Measurements from ENCODE around the gene ACTN1. TPM values are rescaled to one million over a fixed set of nuclear protein-coding genes. Genes with fewer than 3 reads are reported as not detected.
"Not testable (repeated sequence)": the region's sequence is repeated elsewhere in the genome, so short reads cannot be mapped to it uniquely, and the experiment has no call there.

ACTN1 gene
- total RNA-seq: 808 to 1,105 TPM (median 1,102 TPM) in 3 replicates
- long read RNA-seq, full-length matches to known transcripts: 3,186 of 3,642 reads
- long read RNA-seq, partial matches to known transcripts: 148 of 3,642 reads
- long read RNA-seq, other reads (novel, unspliced or antisense): 308 of 3,642 reads

DNA sequence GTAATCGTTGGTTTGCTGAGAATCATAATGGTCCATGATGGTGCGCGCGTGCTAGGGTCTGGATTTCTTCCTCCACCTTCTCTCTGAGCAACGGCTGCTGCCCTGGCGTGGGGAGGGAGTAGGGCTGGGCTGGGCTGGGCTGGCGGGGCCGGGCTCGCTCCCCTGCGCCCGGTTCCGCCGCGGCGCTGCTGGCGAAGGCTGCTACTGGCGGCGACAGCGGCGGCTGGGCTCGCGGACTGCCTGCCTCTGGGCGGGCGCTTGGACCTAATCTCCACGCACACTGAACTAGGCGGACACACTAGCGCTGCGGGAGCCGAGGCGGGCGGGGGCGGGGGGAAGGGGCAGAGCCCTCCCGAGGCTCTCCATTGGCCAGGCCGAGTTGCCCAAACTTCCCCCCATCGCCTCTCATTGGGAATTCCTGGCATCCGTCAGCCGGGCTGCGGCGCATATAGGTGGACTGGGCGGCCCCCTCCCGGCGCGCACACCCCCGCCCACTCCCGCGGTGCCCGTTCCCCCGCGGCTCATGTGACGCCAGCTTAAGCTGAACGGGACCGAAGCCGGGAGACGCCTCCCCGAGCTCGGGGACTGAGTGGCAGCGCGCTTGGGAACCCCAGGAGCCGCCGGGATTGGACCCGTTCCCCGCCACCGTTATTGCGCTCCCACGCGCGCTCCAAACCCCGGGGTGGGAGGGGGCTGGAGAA is at the start of gene ACTN1:
Gene ACTN1 (minus strand): TSS at position 282 of the 701 bp plus-strand sequence. CDS start 246 bp downstream, at position 36.
- Mint-ChIP-seq H3K27ac (ENCODE audit: unreplicated experiment) (peak within 1 kb of the TSS; percentile 97), H3K27me3 (ENCODE audit: low read depth) (no peaks in the 10 kb centered on the region), H3K36me3 (ENCODE audit: low read depth) (peaks cover 28% of the 10 kb centered on the region), H3K4me1 (ENCODE audit: low read depth) (peaks cover 69% of the 10 kb centered on the region), H3K4me3 (ENCODE audit: unreplicated experiment) (peak within 1 kb of the TSS; percentile 89), H3K9me3 (ENCODE audit: low read depth) (no peaks in the 10 kb centered on the region)
- TF ChIP-seq, protein P1, sequence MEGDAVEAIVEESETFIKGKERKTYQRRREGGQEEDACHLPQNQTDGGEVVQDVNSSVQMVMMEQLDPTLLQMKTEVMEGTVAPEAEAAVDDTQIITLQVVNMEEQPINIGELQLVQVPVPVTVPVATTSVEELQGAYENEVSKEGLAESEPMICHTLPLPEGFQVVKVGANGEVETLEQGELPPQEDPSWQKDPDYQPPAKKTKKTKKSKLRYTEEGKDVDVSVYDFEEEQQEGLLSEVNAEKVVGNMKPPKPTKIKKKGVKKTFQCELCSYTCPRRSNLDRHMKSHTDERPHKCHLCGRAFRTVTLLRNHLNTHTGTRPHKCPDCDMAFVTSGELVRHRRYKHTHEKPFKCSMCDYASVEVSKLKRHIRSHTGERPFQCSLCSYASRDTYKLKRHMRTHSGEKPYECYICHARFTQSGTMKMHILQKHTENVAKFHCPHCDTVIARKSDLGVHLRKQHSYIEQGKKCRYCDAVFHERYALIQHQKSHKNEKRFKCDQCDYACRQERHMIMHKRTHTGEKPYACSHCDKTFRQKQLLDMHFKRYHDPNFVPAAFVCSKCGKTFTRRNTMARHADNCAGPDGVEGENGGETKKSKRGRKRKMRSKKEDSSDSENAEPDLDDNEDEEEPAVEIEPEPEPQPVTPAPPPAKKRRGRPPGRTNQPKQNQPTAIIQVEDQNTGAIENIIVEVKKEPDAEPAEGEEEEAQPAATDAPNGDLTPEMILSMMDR (IDR thresholded peaks at IDR 0.05): no peak
- peak; percentile 98 for DNase-seq (ENCODE audit: low spot score)

DNA sequence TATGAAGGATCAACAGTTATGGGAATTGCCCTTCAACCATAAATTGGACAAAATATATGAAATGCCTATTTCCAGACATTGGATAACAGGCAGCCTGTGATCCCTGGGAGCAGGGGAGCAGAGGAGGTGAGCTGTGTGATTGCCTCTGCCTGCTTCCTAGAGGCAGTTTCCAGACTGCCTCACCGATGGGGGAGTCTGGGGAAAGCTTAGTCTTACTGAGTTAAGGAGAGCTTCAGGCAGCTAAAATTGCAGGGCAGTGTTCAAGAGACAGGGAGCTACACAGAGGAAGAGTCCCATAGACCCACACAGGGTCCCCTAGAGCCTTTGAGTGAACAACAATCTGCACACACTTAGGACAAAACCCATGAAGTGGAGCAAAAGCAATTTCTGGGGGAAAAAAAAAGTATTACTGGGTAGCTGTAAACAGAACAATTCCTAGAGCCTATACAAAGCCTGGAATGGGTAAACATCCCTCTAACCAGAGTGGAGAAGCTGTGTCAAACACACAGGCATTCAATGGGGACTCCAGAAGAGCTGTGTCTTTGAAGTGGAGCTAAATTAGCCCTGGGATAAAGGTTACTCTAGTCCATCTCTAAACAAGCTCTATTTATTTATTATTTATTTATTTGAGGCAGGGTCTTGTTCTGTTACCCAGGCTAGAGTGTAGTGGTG is 48.3 kb upstream of the ACTN1 start:
- Mint-ChIP-seq H3K4me1 (ENCODE audit: low read depth) (no peaks in the 10 kb centered on the region), H3K27ac (ENCODE audit: unreplicated experiment) (peak overlapping the region; percentile 17), H3K36me3 (ENCODE audit: low read depth) (no peaks in the 10 kb centered on the region), H3K27me3 (ENCODE audit: low read depth) (no peaks in the 10 kb centered on the region), H3K4me3 (ENCODE audit: unreplicated experiment) (no peak overlapping the region), H3K9me3 (ENCODE audit: low read depth) (no peaks in the 10 kb centered on the region)
- TF ChIP-seq, protein P1 (IDR thresholded peaks at IDR 0.05): no peak
- no peak for DNase-seq (ENCODE audit: low spot score)

DNA sequence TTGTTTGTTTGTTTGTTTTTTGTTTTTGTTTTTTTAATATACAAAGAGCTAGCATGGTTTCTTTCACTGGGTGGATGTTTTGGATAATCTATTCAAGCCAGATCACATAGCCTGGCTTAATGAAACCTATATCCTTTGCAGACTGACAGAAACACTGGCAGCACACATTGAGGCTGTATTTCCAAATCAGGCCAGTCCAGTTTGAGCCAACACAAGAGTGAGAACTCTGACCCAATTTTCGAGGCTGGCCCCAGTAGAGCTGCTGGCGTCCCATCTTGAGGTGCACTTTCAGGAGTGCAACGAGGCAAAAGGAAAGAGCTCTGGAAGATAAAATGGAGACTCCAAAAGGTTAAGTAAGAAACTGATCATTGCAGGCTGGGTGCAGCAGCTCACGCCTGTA is 43.9 kb upstream of the ACTN1 start:
- Mint-ChIP-seq H3K4me1 (ENCODE audit: low read depth) (peaks cover 11% of the 10 kb centered on the region), H3K4me3 (ENCODE audit: unreplicated experiment) (no peak overlapping the region), H3K27me3 (ENCODE audit: low read depth) (no peaks in the 10 kb centered on the region), H3K9me3 (ENCODE audit: low read depth) (no peaks in the 10 kb centered on the region), H3K36me3 (ENCODE audit: low read depth) (no peaks in the 10 kb centered on the region), H3K27ac (ENCODE audit: unreplicated experiment) (no peak overlapping the region)
- TF ChIP-seq, protein P1 (IDR thresholded peaks at IDR 0.05): no peak
- DNase-seq (ENCODE audit: low spot score): peak; percentile 6

DNA sequence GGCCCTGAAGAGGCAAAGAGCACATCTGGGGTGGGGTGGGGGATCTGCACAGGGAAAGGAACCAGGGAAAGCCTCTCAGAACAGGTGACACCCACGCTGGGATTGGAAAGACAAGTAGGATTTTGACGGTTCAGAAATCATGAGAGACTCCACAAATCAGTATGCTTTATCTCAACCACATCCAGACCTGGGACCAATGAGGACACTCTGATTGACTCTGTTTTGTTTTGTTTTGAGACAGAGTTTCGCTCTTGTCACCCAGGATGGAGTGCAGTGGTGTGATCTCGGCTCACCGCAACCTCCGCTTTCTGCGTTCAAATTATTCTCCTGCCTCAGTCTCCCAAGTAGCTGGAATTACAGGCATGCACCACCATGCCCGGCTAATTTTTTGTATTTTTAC is 43.0 kb upstream of the ACTN1 start:
- H3K27me3 Mint-ChIP-seq (ENCODE audit: low read depth); H3K4me3 Mint-ChIP-seq (ENCODE audit: unreplicated experiment); H3K36me3 Mint-ChIP-seq (ENCODE audit: low read depth); H3K9me3 Mint-ChIP-seq (ENCODE audit: low read depth); H3K27ac Mint-ChIP-seq (ENCODE audit: unreplicated experiment): not testable (repeated sequence)
- DNase-seq (ENCODE audit: low spot score): peak; percentile 11
- peaks cover 14% of the 10 kb centered on the region for H3K4me1 Mint-ChIP-seq (ENCODE audit: low read depth)

DNA sequence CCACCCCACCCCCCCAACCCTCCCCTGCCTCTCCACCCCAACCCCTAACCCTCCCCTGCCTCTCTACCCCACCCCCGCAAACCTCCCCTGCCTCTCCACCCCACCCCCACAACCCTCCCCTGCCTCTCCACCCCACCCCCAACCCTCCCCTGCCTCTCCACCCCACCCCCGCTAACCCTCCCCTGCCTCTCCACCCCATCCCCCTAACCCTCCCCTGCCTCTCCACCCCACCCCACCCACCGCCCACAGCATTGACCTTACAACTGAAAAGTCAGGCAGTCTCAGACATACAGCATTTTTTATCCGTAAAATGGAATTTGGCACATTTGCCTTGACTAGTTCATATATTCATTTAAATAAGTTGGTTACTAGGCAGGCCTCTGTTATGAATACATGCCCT is 38.6 kb upstream of the ACTN1 start:
- H3K27me3 Mint-ChIP-seq (ENCODE audit: low read depth): no peaks in the 10 kb centered on the region
- TF ChIP-seq, protein P1 (IDR thresholded peaks at IDR 0.05): no peak
- peaks cover 42% of the 10 kb centered on the region for H3K4me1 Mint-ChIP-seq (ENCODE audit: low read depth)
- H3K9me3 Mint-ChIP-seq (ENCODE audit: low read depth): no peaks in the 10 kb centered on the region
- peak overlapping the region; percentile 49 for H3K27ac Mint-ChIP-seq (ENCODE audit: unreplicated experiment)
- H3K36me3 Mint-ChIP-seq (ENCODE audit: low read depth): no peaks in the 10 kb centered on the region
- no peak overlapping the region for H3K4me3 Mint-ChIP-seq (ENCODE audit: unreplicated experiment)
- no peak for DNase-seq (ENCODE audit: low spot score)
